Mammary epithelial cell (primary cell): ENCODE measurements around the gene TP53RK.

Experiments used
- EZH2 ChIP-seq: IDR thresholded peaks from 2 replicates; pipeline ENCODE4 v1.6.1; 2012; ENCODE audit warnings: low read length, inconsistent platforms, borderline replicate concordance
- TF ChIP-seq, protein P1 (sequence below), 2 donors: IDR thresholded peaks in 1 of 2; conservative IDR thresholded peaks in 1 of 2; 2 replicates each; pipeline ENCODE4 v1.5.1; 2011 to 2012; ENCODE audit warnings: inconsistent platforms in 2 of 2, low read length in 2 of 2, mild to moderate bottlenecking in 2 of 2, control low read depth in 1 of 2, low read depth in 1 of 2; ENCODE audit not compliant: insufficient read depth in 1 of 2; ENCODE audit errors: extremely low read depth in 1 of 2

DNA sequence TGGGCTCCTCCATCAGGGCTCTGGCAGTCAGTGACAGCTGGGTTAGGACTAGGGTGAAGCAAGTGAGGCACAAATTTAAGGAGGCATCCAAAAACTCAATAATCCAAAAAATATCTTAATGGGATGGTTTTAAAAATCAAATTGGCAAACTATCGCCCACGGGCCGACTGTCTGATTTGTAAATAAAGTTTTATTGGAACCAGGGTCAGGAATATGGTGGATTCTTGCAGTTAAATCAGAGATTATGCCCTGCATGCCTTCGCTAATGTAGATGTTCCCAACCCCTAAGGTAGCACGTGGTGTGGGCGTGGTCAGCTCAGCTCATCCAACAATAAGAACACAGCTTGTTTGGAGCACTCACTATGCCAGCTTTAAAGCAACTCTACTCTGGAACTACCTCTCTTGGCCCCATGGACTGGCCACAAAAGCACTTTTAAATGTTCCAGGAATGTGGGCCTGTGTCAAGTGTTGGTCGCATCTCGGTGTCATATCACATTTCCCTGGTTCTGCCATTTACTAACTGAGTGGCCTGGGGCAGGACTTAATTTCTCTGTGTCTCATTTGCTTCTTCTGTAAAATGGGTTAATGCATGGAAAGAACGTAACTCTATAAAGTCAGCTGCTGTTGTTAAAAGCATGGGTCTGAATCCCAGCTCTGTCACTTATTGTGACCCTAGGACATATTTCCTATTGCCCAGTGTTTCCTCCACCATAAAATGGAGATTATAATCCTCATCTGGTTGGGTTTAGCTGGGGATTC lies 7.0 kb downstream of the TP53RK start:
- TF ChIP-seq, protein P1, sequence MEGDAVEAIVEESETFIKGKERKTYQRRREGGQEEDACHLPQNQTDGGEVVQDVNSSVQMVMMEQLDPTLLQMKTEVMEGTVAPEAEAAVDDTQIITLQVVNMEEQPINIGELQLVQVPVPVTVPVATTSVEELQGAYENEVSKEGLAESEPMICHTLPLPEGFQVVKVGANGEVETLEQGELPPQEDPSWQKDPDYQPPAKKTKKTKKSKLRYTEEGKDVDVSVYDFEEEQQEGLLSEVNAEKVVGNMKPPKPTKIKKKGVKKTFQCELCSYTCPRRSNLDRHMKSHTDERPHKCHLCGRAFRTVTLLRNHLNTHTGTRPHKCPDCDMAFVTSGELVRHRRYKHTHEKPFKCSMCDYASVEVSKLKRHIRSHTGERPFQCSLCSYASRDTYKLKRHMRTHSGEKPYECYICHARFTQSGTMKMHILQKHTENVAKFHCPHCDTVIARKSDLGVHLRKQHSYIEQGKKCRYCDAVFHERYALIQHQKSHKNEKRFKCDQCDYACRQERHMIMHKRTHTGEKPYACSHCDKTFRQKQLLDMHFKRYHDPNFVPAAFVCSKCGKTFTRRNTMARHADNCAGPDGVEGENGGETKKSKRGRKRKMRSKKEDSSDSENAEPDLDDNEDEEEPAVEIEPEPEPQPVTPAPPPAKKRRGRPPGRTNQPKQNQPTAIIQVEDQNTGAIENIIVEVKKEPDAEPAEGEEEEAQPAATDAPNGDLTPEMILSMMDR (conservative IDR thresholded peaks at IDR 0.05 in 1 of 2, IDR thresholded peaks at IDR 0.05 in 1 of 2; ENCODE audit: extremely low read depth in 1 of 2, insufficient read depth in 1 of 2, low read depth in 1 of 2, low read length in 2 of 2), result no peak
- TF ChIP-seq EZH2, result no peak
